HG03066 (cell line): ENCODE data around the gene RELA.
"Not testable (repeated sequence)": the region's sequence is repeated elsewhere in the genome, so short reads cannot be mapped to it uniquely, and the experiment has no call there.

Experiments used
- ATAC-seq: cut with Tn5 transposase; IDR thresholded peaks from one replicate; pipeline ENCODE4 v1.9.1; 2021; ENCODE audit warnings: low read depth; ENCODE audit not compliant: unreplicated experiment

Gene RELA

GRCh38 chr11:65649656-65650546 lies 12.8 kb downstream of the RELA start:
- no peak for ATAC-seq

GRCh38 chr11:65648997-65649493 lies 13.7 kb downstream of the RELA start:
- ATAC-seq, result no peak

GRCh38 chr11:65646958-65647701 lies 15.6 kb downstream of the RELA start:
- ATAC-seq, result no peak

- no peak for ATAC-seq
Observed at GRCh38 chr11:65646288-65646957, 16.3 kb downstream of the RELA start.

- ATAC-seq, result no peak
Observed at GRCh38 chr11:65645710-65646109, 17.0 kb downstream of the RELA start.

GRCh38 chr11:65644837-65645236 lies 17.9 kb downstream of the RELA start:
- ATAC-seq, result no peak

GRCh38 chr11:65643971-65644370 lies 18.7 kb downstream of the RELA start:
- ATAC-seq, result no peak

GRCh38 chr11:65642014-65642671 lies 20.6 kb downstream of the RELA start:
- no peak for ATAC-seq

- ATAC-seq, result no peak
Observed at GRCh38 chr11:65641297-65642013, 21.3 kb downstream of the RELA start.

GRCh38 chr11:65640483-65641296 lies 22.0 kb downstream of the RELA start:
- no peak for ATAC-seq

GRCh38 chr11:65639623-65640482 lies 22.9 kb downstream of the RELA start:
- ATAC-seq, result no peak

GRCh38 chr11:65639228-65639597 lies 23.5 kb downstream of the RELA start:
- not testable (repeated sequence) for ATAC-seq

- peak; percentile 43 for ATAC-seq
Observed at GRCh38 chr11:65637794-65638419, 24.8 kb downstream of the RELA start, which contains the start of gene SIPA1. Gene SIPA1 (plus strand): TSS chr11:65638101. CDS start chr11:65640922, 2,821 bp downstream.

- ATAC-seq, result no peak
Observed at GRCh38 chr11:65637032-65637557, 25.6 kb downstream of the RELA start.

- no peak for ATAC-seq
Observed at GRCh38 chr11:65636108-65637031, 26.3 kb downstream of the RELA start.
